ENCODE results near the gene KRTAP5-9. TPM values are rescaled to one million over a fixed set of nuclear protein-coding genes. Genes with fewer than 3 reads are reported as not detected.

KRTAP5-9 gene, protein sequence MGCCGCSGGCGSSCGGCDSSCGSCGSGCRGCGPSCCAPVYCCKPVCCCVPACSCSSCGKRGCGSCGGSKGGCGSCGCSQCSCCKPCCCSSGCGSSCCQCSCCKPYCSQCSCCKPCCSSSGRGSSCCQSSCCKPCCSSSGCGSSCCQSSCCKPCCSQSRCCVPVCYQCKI
- total RNA-seq, result not detected
- long read RNA-seq, result 0 reads

DNA sequence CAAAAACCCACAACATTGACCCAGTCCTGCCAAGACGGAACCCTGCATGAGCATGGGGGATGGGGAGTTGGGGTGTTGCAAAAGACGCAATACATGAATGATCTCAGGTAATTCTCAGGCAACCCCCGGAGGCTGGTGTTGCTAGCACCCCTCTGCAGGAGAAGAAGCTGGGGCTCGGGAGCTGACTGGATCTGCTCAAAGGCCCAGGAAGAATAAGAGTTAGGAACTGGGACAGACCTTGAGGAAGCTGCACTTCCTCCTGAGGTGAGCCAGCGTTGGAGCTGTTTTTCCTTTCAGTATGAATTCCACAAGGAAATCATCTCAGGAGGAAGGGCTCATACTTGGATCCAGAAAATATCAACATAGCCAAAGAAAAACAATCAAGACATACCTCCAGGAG lies at the start of gene KRTAP5-9:
Gene KRTAP5-9 (plus strand): TSS at position 301 of the 400 bp plus-strand sequence. CDS start 238 bp downstream, outside the sequence.
- intact Hi-C loops (cut with micrococcal nuclease), result no loop called here
- Histone ChIP-seq H3K36me3 (no peaks in the 10 kb centered on the region), H3K9me3 (replicated peaks) (no peaks in the 10 kb centered on the region), H3K4me1 (peaks cover 9% of the 10 kb centered on the region), H3K27ac (replicated peaks) (no peak within 1 kb of the TSS), H3K27me3 (ENCODE audit: low read depth) (peaks cover 34% of the 10 kb centered on the region), H3K4me3 (no peak within 1 kb of the TSS)
- no peak for DNase-seq
- no peak for TF ChIP-seq CTCF (IDR thresholded peaks at IDR 0.05; ENCODE audit: borderline replicate concordance)

DNA sequence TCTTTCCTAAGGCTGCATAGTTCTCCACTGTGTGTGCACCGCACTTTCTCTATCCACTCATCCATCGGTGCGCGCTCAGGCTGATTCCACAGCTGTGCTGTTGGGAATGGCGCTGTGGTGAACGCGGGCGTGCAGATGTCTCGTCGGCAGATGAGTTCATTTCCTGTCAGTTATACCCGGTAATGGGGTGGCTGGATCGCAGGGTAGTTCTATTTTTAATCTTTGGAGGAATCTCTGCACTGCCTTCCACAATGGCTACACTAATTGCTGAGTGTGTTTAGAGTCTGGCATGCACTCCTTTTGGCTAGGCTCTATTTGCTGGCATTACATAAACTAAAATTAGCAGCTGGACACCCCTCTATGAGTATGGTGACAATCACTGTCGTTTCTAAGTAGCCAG lies 49.1 kb upstream of the KRTAP5-9 start:
- TF ChIP-seq CTCF (IDR thresholded peaks at IDR 0.05; ENCODE audit: borderline replicate concordance), result no peak
- Histone ChIP-seq H3K27ac (replicated peaks) (no peak overlapping the region), H3K36me3 (peaks cover 76% of the 10 kb centered on the region), H3K9me3 (replicated peaks) (no peaks in the 10 kb centered on the region), H3K27me3 (ENCODE audit: low read depth) (no peaks in the 10 kb centered on the region), H3K4me3 (no peak overlapping the region), H3K4me1 (peaks cover 20% of the 10 kb centered on the region)
- DNase-seq, result no peak
- intact Hi-C loops (cut with micrococcal nuclease), result no loop called here

GRCh38 chr11:71499546-71499945 lies 48.7 kb upstream of the KRTAP5-9 start:
- Histone ChIP-seq H3K4me1 (peaks cover 23% of the 10 kb centered on the region), H3K27ac (replicated peaks) (no peak overlapping the region), H3K36me3 (peaks cover 72% of the 10 kb centered on the region), H3K9me3 (replicated peaks) (no peaks in the 10 kb centered on the region), H3K27me3 (ENCODE audit: low read depth) (no peaks in the 10 kb centered on the region), H3K4me3 (no peak overlapping the region)
- TF ChIP-seq CTCF (IDR thresholded peaks at IDR 0.05; ENCODE audit: borderline replicate concordance), result no peak
- DNase-seq, result no peak
- intact Hi-C loops (cut with micrococcal nuclease), result no loop called here

DNA sequence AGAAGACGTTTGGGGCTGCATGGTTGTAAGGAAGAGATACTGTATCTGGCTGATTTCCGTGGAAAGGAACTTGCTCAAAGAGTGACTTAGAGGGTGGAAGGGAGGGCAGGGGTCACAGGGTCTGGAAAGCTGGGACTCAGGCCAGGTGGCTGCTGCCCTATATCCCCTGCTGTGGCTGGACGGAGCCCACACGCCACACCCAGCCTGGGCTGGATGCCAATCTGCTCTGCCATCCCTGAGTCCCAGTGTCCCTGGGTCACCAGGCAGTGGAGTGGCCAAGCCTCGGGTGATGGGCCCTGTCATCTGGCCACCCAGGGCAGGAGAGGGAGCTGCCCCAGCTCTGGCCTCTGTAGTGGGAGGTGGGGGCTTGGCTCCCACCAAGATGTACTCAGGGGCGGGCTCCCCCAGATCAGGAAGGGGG lies 47.6 kb upstream of the KRTAP5-9 start:
- no peak overlapping the region for H3K4me3 ChIP-seq
- no peak for TF ChIP-seq CTCF (IDR thresholded peaks at IDR 0.05; ENCODE audit: borderline replicate concordance)
- peaks cover 63% of the 10 kb centered on the region for H3K36me3 ChIP-seq
- intact Hi-C loops (cut with micrococcal nuclease), result no loop called here
- H3K27ac ChIP-seq (replicated peaks), result no peak overlapping the region
- H3K27me3 ChIP-seq (ENCODE audit: low read depth), result no peaks in the 10 kb centered on the region
- peak; percentile 36 for DNase-seq
- H3K9me3 ChIP-seq (replicated peaks), result no peaks in the 10 kb centered on the region
- peaks cover 25% of the 10 kb centered on the region for H3K4me1 ChIP-seq

- Histone ChIP-seq H3K4me1 (peaks cover 25% of the 10 kb centered on the region), H3K27ac (replicated peaks) (no peak overlapping the region), H3K36me3 (peaks cover 63% of the 10 kb centered on the region), H3K9me3 (replicated peaks) (no peaks in the 10 kb centered on the region), H3K4me3 (no peak overlapping the region), H3K27me3 (ENCODE audit: low read depth) (no peaks in the 10 kb centered on the region)
- DNase-seq, result no peak
- no peak for TF ChIP-seq CTCF (IDR thresholded peaks at IDR 0.05; ENCODE audit: borderline replicate concordance)
- intact Hi-C loops (cut with micrococcal nuclease), result no loop called here
Measured at GRCh38 chr11:71501071-71501985, 46.9 kb upstream of the KRTAP5-9 start.

Measured in left ventricle myocardium inferior (tissue), 1 donor.